ENCODE measurements around the gene TIGIT. TPM values are rescaled to one million over a fixed set of nuclear protein-coding genes. Genes with fewer than 3 reads are reported as not detected.

TIGIT gene
- total and polyA plus RNA-seq, 2 experiments from 2014 or later: 0.07 to 0.50 TPM

DNA sequence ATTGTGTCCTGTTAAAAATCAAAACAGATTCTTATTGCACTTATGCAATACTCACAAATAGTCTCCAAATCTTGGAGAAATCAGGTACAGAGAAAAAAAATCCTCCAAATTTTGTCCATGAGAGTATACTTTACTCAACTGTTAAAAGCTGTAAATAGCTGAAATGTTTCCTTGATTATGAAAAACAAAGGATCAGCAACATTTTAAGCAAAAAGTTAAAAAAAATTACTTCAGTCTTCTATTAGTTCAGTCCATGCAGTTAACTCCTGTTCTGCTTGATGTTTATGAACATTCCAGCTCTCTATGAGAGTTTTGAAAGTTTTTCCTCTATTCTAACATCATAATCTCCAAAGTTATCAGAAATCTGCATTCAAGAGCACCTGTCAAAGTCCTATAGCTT, 33.7 kb upstream of the TIGIT start:
- no peak overlapping the region for H3K4me3 Mint-ChIP-seq

More for the DNA sequence above, 33.7 kb upstream of the TIGIT start:
- no peak overlapping the region for H3K27ac ChIP-seq (ENCODE audit: low read depth)
- H4K20me1 ChIP-seq (replicated peaks; ENCODE audit: insufficient read depth): no peaks in the 10 kb centered on the region
- H3F3A ChIP-seq (replicated peaks; ENCODE audit: low read depth): no peaks in the 10 kb centered on the region
- no peaks in the 10 kb centered on the region for H3K27me3 ChIP-seq (ENCODE audit: insufficient read depth)
- H3K27me3 Mint-ChIP-seq (ENCODE audit: insufficient read depth, low read depth, poor library complexity): no peaks in the 10 kb centered on the region
- no peaks in the 10 kb centered on the region for H3K79me2 ChIP-seq (replicated peaks; ENCODE audit: insufficient read depth)
- DNase-seq (ENCODE audit: low spot score) (no peak), ATAC-seq (no peak)
- H3K27ac Mint-ChIP-seq: no peak overlapping the region
- no peaks in the 10 kb centered on the region for H3K4me1 ChIP-seq (ENCODE audit: insufficient read depth)
- H2AFZ ChIP-seq: no peak overlapping the region
- TF ChIP-seq, protein P1, sequence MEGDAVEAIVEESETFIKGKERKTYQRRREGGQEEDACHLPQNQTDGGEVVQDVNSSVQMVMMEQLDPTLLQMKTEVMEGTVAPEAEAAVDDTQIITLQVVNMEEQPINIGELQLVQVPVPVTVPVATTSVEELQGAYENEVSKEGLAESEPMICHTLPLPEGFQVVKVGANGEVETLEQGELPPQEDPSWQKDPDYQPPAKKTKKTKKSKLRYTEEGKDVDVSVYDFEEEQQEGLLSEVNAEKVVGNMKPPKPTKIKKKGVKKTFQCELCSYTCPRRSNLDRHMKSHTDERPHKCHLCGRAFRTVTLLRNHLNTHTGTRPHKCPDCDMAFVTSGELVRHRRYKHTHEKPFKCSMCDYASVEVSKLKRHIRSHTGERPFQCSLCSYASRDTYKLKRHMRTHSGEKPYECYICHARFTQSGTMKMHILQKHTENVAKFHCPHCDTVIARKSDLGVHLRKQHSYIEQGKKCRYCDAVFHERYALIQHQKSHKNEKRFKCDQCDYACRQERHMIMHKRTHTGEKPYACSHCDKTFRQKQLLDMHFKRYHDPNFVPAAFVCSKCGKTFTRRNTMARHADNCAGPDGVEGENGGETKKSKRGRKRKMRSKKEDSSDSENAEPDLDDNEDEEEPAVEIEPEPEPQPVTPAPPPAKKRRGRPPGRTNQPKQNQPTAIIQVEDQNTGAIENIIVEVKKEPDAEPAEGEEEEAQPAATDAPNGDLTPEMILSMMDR (conservative IDR thresholded peaks at IDR 0.05; ENCODE audit: low read depth in 2 of 2): no peak
- TF ChIP-seq STAT1 (IDR thresholded peaks at IDR 0.05; ENCODE audit: unreplicated experiment): no peak
- TF ChIP-seq, protein P2, sequence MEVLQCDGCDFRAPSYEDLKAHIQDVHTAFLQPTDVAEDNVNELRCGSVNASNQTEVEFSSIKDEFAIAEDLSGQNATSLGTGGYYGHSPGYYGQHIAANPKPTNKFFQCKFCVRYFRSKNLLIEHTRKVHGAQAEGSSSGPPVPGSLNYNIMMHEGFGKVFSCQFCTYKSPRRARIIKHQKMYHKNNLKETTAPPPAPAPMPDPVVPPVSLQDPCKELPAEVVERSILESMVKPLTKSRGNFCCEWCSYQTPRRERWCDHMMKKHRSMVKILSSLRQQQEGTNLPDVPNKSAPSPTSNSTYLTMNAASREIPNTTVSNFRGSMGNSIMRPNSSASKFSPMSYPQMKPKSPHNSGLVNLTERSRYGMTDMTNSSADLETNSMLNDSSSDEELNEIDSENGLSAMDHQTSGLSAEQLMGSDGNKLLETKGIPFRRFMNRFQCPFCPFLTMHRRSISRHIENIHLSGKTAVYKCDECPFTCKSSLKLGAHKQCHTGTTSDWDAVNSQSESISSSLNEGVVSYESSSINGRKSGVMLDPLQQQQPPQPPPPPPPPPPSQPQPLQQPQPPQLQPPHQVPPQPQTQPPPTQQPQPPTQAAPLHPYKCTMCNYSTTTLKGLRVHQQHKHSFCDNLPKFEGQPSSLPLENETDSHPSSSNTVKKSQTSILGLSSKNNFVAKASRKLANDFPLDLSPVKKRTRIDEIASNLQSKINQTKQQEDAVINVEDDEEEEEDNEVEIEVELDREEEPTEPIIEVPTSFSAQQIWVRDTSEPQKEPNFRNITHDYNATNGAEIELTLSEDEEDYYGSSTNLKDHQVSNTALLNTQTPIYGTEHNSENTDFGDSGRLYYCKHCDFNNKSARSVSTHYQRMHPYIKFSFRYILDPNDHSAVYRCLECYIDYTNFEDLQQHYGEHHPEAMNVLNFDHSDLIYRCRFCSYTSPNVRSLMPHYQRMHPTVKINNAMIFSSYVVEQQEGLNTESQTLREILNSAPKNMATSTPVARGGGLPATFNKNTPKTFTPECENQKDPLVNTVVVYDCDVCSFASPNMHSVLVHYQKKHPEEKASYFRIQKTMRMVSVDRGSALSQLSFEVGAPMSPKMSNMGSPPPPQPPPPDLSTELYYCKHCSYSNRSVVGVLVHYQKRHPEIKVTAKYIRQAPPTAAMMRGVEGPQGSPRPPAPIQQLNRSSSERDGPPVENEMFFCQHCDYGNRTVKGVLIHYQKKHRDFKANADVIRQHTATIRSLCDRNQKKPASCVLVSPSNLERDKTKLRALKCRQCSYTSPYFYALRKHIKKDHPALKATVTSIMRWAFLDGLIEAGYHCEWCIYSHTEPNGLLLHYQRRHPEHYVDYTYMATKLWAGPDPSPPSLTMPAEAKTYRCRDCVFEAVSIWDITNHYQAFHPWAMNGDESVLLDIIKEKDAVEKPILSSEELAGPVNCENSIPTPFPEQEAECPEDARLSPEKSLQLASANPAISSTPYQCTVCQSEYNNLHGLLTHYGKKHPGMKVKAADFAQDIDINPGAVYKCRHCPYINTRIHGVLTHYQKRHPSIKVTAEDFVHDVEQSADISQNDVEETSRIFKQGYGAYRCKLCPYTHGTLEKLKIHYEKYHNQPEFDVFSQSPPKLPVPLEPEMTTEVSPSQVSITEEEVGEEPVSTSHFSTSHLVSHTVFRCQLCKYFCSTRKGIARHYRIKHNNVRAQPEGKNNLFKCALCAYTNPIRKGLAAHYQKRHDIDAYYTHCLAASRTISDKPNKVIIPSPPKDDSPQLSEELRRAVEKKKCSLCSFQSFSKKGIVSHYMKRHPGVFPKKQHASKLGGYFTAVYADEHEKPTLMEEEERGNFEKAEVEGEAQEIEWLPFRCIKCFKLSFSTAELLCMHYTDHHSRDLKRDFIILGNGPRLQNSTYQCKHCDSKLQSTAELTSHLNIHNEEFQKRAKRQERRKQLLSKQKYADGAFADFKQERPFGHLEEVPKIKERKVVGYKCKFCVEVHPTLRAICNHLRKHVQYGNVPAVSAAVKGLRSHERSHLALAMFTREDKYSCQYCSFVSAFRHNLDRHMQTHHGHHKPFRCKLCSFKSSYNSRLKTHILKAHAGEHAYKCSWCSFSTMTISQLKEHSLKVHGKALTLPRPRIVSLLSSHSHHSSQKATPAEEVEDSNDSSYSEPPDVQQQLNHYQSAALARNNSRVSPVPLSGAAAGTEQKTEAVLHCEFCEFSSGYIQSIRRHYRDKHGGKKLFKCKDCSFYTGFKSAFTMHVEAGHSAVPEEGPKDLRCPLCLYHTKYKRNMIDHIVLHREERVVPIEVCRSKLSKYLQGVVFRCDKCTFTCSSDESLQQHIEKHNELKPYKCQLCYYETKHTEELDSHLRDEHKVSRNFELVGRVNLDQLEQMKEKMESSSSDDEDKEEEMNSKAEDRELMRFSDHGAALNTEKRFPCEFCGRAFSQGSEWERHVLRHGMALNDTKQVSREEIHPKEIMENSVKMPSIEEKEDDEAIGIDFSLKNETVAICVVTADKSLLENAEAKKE (CRISPR knock-in tag; IDR thresholded peaks at IDR 0.05): no peak
- no peak for TF ChIP-seq EZH2phosphoT487 (IDR thresholded peaks at IDR 0.05; ENCODE audit: unreplicated experiment)
- no peak for TF ChIP-seq JUNB (IDR thresholded peaks at IDR 0.05; ENCODE audit: unreplicated experiment)
- no peak for TF ChIP-seq ZNF331 (CRISPR knock-in tag; IDR thresholded peaks at IDR 0.05; ENCODE audit: low read depth)
- TF ChIP-seq POLR2AphosphoS5 (IDR thresholded peaks at IDR 0.05; ENCODE audit: low read depth): no peak
- TF ChIP-seq NANOG (IDR thresholded peaks at IDR 0.05; ENCODE audit: borderline replicate concordance): no peak
- TF ChIP-seq CREB1 (CRISPR knock-in tag; IDR thresholded peaks at IDR 0.05; ENCODE audit: low read depth): no peak
- TF ChIP-seq EZH2 (IDR thresholded peaks at IDR 0.05; ENCODE audit: low read depth, unreplicated experiment): no peak
- TF ChIP-seq, protein P3, sequence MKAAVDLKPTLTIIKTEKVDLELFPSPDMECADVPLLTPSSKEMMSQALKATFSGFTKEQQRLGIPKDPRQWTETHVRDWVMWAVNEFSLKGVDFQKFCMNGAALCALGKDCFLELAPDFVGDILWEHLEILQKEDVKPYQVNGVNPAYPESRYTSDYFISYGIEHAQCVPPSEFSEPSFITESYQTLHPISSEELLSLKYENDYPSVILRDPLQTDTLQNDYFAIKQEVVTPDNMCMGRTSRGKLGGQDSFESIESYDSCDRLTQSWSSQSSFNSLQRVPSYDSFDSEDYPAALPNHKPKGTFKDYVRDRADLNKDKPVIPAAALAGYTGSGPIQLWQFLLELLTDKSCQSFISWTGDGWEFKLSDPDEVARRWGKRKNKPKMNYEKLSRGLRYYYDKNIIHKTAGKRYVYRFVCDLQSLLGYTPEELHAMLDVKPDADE (IDR thresholded peaks at IDR 0.05): no peak
- no peak for TF ChIP-seq ZNF114 (CRISPR knock-in tag; IDR thresholded peaks at IDR 0.05)
- TF ChIP-seq, protein P4, sequence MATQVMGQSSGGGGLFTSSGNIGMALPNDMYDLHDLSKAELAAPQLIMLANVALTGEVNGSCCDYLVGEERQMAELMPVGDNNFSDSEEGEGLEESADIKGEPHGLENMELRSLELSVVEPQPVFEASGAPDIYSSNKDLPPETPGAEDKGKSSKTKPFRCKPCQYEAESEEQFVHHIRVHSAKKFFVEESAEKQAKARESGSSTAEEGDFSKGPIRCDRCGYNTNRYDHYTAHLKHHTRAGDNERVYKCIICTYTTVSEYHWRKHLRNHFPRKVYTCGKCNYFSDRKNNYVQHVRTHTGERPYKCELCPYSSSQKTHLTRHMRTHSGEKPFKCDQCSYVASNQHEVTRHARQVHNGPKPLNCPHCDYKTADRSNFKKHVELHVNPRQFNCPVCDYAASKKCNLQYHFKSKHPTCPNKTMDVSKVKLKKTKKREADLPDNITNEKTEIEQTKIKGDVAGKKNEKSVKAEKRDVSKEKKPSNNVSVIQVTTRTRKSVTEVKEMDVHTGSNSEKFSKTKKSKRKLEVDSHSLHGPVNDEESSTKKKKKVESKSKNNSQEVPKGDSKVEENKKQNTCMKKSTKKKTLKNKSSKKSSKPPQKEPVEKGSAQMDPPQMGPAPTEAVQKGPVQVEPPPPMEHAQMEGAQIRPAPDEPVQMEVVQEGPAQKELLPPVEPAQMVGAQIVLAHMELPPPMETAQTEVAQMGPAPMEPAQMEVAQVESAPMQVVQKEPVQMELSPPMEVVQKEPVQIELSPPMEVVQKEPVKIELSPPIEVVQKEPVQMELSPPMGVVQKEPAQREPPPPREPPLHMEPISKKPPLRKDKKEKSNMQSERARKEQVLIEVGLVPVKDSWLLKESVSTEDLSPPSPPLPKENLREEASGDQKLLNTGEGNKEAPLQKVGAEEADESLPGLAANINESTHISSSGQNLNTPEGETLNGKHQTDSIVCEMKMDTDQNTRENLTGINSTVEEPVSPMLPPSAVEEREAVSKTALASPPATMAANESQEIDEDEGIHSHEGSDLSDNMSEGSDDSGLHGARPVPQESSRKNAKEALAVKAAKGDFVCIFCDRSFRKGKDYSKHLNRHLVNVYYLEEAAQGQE (IDR thresholded peaks at IDR 0.05; ENCODE audit: unreplicated experiment): no peak
- peaks cover 48% of the 10 kb centered on the region for H3K9me3 Mint-ChIP-seq
- peaks cover 28% of the 10 kb centered on the region for H3K36me3 Mint-ChIP-seq (ENCODE audit: low read depth)
- H3K4me3 ChIP-seq: no peak overlapping the region
- H3K4me1 Mint-ChIP-seq: no peaks in the 10 kb centered on the region
- H3K36me3 ChIP-seq (ENCODE audit: insufficient read depth): peaks cover 8% of the 10 kb centered on the region; the same call in 1 of the 2 replicates
- H3K4me2 ChIP-seq: no peak overlapping the region
- peaks cover 6% of the 10 kb centered on the region; the same call in 1 of the 2 replicates for H3K9me2 ChIP-seq (ENCODE audit: insufficient read depth)

All from GM23338 (cell line).